ENCODE data around the gene NR2C1. TPM values are rescaled to one million over a fixed set of nuclear protein-coding genes. Genes with fewer than 3 reads are reported as not detected.

NR2C1 gene
- total and polyA plus RNA-seq, 9 of the 15 experiments (the other 6 are each of a cell fraction or from before 2014, with no cell fraction given): 8.5 to 42.4 (median 35.6) TPM

DNA sequence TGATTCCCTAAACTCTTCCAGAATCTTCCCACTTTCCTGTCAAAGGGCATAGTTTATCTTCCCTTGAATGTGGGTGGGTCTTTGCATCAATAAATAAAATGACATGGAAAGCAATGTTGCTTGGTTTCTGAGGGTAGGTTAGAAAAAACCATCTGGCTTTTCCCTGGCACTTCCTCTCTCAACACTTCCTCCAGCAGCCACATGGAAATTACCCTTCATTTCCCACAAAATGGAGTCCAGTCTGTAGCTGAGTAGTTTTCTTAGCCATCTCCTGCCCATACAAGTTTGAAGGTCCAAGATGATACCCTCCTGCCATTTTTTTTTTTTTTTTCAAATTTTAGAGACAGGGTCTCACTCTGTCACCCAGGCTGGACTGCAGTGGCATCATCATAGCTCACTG is 58.9 kb downstream of the NR2C1 start:
- intact Hi-C loops (cut with micrococcal nuclease): no loop called here
- no TSS peak for BruUV-seq (replicated peaks)
- H3K9ac ChIP-seq (ENCODE audit: insufficient read depth in 1 of 2, low read depth in 2 of 2, low read length in 2 of 2): no peak overlapping the region
- in situ Hi-C loops (cut with MboI): no loop called here
- H4K20me1 ChIP-seq (replicated peaks; ENCODE audit: control insufficient read depth, insufficient read depth, low read length): no peaks in the 10 kb centered on the region
- H3K4me1 ChIP-seq (replicated peaks in 1 of 2; ENCODE audit: control insufficient read depth in 2 of 2, insufficient read depth in 2 of 2, low read length in 2 of 2): no peaks in the 10 kb centered on the region
- no peak overlapping the region for H3K4me2 ChIP-seq (ENCODE audit: insufficient read depth, low read length)
- TF ChIP-seq ETV1 (tag; conservative IDR thresholded peaks at IDR 0.05; ENCODE audit: low read depth) (no peak), HDAC6 (IDR thresholded peaks at IDR 0.05; ENCODE audit: low read depth, low read length) (no peak), BRCA1 (IDR thresholded peaks at IDR 0.05) (no peak), BRCA1 (CRISPR knock-in tag; IDR thresholded peaks at IDR 0.05) (no peak), YY1 (IDR thresholded peaks at IDR 0.05; ENCODE audit: borderline replicate concordance in 1 of 3, control insufficient read depth in 1 of 3, extremely low read depth in 1 of 3, insufficient read depth in 3 of 3, insufficient read length in 1 of 3, insufficient replicate concordance in 2 of 3, low read depth in 1 of 3, low read length in 2 of 3) (peak in 1 of 3 experiments; percentile 60), SPI1 (IDR thresholded peaks at IDR 0.05; ENCODE audit: borderline replicate concordance, low read depth, low read length) (peak; percentile 69), ZNF780A (CRISPR knock-in tag; IDR thresholded peaks at IDR 0.05) (no peak), ZNF23 (CRISPR knock-in tag; IDR thresholded peaks at IDR 0.05) (no peak), ZNF3 (CRISPR knock-in tag; IDR thresholded peaks at IDR 0.05) (no peak), SMAD3 (CRISPR knock-in tag; conservative IDR thresholded peaks at IDR 0.05) (no peak), ZNF699 (CRISPR knock-in tag; IDR thresholded peaks at IDR 0.05; ENCODE audit: insufficient replicate concordance) (no peak)
- TF ChIP-seq, protein P1, sequence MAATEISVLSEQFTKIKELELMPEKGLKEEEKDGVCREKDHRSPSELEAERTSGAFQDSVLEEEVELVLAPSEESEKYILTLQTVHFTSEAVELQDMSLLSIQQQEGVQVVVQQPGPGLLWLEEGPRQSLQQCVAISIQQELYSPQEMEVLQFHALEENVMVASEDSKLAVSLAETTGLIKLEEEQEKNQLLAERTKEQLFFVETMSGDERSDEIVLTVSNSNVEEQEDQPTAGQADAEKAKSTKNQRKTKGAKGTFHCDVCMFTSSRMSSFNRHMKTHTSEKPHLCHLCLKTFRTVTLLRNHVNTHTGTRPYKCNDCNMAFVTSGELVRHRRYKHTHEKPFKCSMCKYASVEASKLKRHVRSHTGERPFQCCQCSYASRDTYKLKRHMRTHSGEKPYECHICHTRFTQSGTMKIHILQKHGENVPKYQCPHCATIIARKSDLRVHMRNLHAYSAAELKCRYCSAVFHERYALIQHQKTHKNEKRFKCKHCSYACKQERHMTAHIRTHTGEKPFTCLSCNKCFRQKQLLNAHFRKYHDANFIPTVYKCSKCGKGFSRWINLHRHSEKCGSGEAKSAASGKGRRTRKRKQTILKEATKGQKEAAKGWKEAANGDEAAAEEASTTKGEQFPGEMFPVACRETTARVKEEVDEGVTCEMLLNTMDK (IDR thresholded peaks at IDR 0.05; ENCODE audit: borderline replicate concordance, insufficient read depth, low read depth, low read length, poor library complexity, severe bottlenecking): no peak
- TF ChIP-seq, protein P2, sequence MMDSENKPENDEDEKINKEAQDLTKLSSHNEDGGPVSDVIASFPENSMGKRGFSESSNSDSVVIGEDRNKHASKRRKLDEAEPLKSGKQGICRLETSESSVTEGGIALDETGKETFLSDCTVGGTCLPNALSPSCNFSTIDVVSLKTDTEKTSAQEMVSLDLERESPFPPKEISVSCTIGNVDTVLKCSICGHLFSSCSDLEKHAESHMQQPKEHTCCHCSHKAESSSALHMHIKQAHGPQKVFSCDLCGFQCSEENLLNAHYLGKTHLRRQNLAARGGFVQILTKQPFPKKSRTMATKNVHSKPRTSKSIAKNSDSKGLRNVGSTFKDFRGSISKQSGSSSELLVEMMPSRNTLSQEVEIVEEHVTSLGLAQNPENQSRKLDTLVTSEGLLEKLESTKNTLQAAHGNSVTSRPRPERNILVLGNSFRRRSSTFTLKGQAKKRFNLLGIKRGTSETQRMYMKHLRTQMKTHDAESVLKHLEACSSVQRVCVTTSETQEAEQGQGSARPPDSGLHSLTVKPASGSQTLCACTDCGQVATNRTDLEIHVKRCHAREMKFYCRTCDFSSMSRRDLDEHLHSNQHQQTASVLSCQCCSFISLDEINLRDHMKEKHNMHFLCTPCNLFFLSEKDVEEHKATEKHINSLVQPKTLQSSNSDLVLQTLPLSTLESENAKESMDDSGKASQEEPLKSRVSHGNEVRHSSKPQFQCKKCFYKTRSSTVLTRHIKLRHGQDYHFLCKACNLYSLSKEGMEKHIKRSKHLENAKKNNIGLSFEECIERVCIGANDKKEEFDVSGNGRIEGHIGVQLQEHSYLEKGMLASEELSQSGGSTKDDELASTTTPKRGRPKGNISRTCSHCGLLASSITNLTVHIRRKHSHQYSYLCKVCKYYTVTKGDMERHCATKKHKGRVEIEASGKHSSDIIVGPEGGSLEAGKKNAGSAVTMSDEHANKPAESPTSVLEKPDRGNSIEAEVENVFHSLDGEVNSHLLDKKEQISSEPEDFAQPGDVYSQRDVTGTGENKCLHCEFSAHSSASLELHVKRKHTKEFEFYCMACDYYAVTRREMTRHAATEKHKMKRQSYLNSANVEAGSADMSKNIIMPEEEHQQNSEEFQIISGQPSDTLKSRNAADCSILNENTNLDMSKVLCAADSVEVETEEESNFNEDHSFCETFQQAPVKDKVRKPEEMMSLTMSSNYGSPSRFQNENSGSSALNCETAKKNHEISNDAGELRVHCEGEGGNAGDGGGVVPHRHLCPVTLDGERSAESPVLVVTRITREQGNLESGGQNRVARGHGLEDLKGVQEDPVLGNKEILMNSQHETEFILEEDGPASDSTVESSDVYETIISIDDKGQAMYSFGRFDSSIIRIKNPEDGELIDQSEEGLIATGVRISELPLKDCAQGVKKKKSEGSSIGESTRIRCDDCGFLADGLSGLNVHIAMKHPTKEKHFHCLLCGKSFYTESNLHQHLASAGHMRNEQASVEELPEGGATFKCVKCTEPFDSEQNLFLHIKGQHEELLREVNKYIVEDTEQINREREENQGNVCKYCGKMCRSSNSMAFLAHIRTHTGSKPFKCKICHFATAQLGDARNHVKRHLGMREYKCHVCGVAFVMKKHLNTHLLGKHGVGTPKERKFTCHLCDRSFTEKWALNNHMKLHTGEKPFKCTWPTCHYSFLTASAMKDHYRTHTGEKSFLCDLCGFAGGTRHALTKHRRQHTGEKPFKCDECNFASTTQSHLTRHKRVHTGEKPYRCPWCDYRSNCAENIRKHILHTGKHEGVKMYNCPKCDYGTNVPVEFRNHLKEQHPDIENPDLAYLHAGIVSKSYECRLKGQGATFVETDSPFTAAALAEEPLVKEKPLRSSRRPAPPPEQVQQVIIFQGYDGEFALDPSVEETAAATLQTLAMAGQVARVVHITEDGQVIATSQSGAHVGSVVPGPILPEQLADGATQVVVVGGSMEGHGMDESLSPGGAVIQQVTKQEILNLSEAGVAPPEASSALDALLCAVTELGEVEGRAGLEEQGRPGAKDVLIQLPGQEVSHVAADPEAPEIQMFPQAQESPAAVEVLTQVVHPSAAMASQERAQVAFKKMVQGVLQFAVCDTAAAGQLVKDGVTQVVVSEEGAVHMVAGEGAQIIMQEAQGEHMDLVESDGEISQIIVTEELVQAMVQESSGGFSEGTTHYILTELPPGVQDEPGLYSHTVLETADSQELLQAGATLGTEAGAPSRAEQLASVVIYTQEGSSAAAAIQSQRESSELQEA (IDR thresholded peaks at IDR 0.05; ENCODE audit: low read depth): no peak
- no peak overlapping the region for H2AFZ ChIP-seq (ENCODE audit: low read depth, low read length)
- no peaks in the 10 kb centered on the region for H3K36me3 ChIP-seq (ENCODE audit: control insufficient read depth, insufficient read depth, low read length)
- ATAC-seq (no peak), DNase-seq (ENCODE audit: extremely low read depth in 1 of 4, low spot score in 3 of 4) (no peak), FAIRE-seq (no peak)
- ChIA-PET POLR2A (interaction anchor here (0.8 kb wide), 1 partner anchor 32 kb away, joined by 3 read pairs; no protein-coding TSS in a partner anchor), CTCF (ENCODE audit: low intra/inter-chr PET ratio) (interaction anchor here (0.6 kb wide), 1 partner anchor 202 kb away, joined by 3 read pairs; no protein-coding TSS in a partner anchor)
- no peak overlapping the region for H3K4me3 ChIP-seq
- H3K9me3 ChIP-seq (replicated peaks; ENCODE audit: control insufficient read depth, insufficient read depth, low read depth, low read length): no peaks in the 10 kb centered on the region
- no peaks in the 10 kb centered on the region for H3K9me1 ChIP-seq (ENCODE audit: control insufficient read depth, insufficient read depth, low read length)
- no peaks in the 10 kb centered on the region for H3K27me3 ChIP-seq (ENCODE audit: control insufficient read depth in 2 of 2, insufficient read depth in 2 of 2, low read length in 2 of 2)
- H3K79me2 ChIP-seq (ENCODE audit: control insufficient read depth, insufficient read depth, low read length): no peaks in the 10 kb centered on the region
- H3K27ac ChIP-seq (ENCODE audit: extremely low read depth, low read depth, low read length): no peak overlapping the region

Data from K562 (cell line).